ENCODE data around the gene FGB.

GRCh38 chr4:154616731-154617130, 53.9 kb downstream of the FGB start:
- TF ChIP-seq, protein P1, sequence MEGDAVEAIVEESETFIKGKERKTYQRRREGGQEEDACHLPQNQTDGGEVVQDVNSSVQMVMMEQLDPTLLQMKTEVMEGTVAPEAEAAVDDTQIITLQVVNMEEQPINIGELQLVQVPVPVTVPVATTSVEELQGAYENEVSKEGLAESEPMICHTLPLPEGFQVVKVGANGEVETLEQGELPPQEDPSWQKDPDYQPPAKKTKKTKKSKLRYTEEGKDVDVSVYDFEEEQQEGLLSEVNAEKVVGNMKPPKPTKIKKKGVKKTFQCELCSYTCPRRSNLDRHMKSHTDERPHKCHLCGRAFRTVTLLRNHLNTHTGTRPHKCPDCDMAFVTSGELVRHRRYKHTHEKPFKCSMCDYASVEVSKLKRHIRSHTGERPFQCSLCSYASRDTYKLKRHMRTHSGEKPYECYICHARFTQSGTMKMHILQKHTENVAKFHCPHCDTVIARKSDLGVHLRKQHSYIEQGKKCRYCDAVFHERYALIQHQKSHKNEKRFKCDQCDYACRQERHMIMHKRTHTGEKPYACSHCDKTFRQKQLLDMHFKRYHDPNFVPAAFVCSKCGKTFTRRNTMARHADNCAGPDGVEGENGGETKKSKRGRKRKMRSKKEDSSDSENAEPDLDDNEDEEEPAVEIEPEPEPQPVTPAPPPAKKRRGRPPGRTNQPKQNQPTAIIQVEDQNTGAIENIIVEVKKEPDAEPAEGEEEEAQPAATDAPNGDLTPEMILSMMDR (conservative IDR thresholded peaks at IDR 0.05; ENCODE audit: low read depth in 2 of 2): no peak
- TF ChIP-seq EZH2 (IDR thresholded peaks at IDR 0.05; ENCODE audit: low read depth, unreplicated experiment) (no peak), JUNB (IDR thresholded peaks at IDR 0.05; ENCODE audit: unreplicated experiment) (no peak), POLR2AphosphoS5 (IDR thresholded peaks at IDR 0.05; ENCODE audit: low read depth) (no peak), EZH2phosphoT487 (IDR thresholded peaks at IDR 0.05; ENCODE audit: unreplicated experiment) (no peak)
- TF ChIP-seq, protein P2, sequence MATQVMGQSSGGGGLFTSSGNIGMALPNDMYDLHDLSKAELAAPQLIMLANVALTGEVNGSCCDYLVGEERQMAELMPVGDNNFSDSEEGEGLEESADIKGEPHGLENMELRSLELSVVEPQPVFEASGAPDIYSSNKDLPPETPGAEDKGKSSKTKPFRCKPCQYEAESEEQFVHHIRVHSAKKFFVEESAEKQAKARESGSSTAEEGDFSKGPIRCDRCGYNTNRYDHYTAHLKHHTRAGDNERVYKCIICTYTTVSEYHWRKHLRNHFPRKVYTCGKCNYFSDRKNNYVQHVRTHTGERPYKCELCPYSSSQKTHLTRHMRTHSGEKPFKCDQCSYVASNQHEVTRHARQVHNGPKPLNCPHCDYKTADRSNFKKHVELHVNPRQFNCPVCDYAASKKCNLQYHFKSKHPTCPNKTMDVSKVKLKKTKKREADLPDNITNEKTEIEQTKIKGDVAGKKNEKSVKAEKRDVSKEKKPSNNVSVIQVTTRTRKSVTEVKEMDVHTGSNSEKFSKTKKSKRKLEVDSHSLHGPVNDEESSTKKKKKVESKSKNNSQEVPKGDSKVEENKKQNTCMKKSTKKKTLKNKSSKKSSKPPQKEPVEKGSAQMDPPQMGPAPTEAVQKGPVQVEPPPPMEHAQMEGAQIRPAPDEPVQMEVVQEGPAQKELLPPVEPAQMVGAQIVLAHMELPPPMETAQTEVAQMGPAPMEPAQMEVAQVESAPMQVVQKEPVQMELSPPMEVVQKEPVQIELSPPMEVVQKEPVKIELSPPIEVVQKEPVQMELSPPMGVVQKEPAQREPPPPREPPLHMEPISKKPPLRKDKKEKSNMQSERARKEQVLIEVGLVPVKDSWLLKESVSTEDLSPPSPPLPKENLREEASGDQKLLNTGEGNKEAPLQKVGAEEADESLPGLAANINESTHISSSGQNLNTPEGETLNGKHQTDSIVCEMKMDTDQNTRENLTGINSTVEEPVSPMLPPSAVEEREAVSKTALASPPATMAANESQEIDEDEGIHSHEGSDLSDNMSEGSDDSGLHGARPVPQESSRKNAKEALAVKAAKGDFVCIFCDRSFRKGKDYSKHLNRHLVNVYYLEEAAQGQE (IDR thresholded peaks at IDR 0.05; ENCODE audit: unreplicated experiment): no peak

Measured in GM23338 (cell line).